Prostate gland (tissue), 2 donors: ENCODE data around the gene TTLL5. TPM values are rescaled to one million over a fixed set of nuclear protein-coding genes. Genes with fewer than 3 reads are reported as not detected.

Source experiments
- DNase-seq: peaks from one replicate; pipeline ENCODE4 v3.0.0-alpha.2; 2019; ENCODE audit warnings: low spot score
- H3K27ac ChIP-seq, 2 donors: fragments of 200-600 bp; sonication (generic); 2 replicates each; pipeline ENCODE4 v1.5.1; 2017 to 2019
- H3K27me3 ChIP-seq: fragments of 200-600 bp; sonication (generic); replicated peaks from 2 replicates; pipeline ENCODE4 v1.5.1; 2019; ENCODE audit not compliant: insufficient read depth
- H3K36me3 ChIP-seq, 2 donors: fragments of 200-600 bp; sonication (generic); 1 replicate in 1 of 2; 2 replicates in 1 of 2; pipeline versions ENCODE4 v1.5.1 to v1.8.1; 2017 to 2019
- H3K4me1 ChIP-seq: fragments of 200-600 bp; sonication (generic); replicated peaks from 2 replicates; pipeline ENCODE4 v1.5.1; 2019
- H3K4me3 ChIP-seq, 2 donors: fragments of 200-600 bp; sonication (generic); 2 replicates each; pipeline ENCODE4 v1.5.1; 2017 to 2019
- H3K9me3 ChIP-seq: fragments of 200-600 bp; sonication (generic); 2 replicates; pipeline ENCODE4 v1.5.1; 2017
- CTCF ChIP-seq, 4 experiments: fragments of 200-600 bp in 2 of 4; fragments of 450-650 bp in 2 of 4; sonication (generic) in 2 of 4; IDR thresholded peaks; 1 replicate in 3 of 4; 2 replicates in 1 of 4; pipeline ENCODE4 v1.5.1; 2016 to 2019; ENCODE audit warnings: antibody characterized with exemption in 4 of 4, mild to moderate bottlenecking in 2 of 4, moderate library complexity in 2 of 4
- POLR2A ChIP-seq: fragments of 450-650 bp; IDR thresholded peaks from one replicate; pipeline ENCODE4 v1.6.1; 2016; ENCODE audit warnings: antibody characterized with exemption, mild to moderate bottlenecking
- POLR2AphosphoS5 ChIP-seq: sonication (generic); formaldehyde crosslinking; IDR thresholded peaks from one replicate; pipeline ENCODE4 v1.6.1; 2017; ENCODE audit warnings: antibody characterized with exemption
- WGBS: methylation state at CpG from one replicate; pipeline ENCODE4 v1.1.5; 2018; 5-methylcytosine and 5-hydroxymethylcytosine counted together
- intact Hi-C: fragments of 100-400 bp; cut with DNase I; formaldehyde crosslinking; loops from one replicate; pipeline ENCODE4 v1.14.2; 2022
- total RNA-seq, 2 donors: library from RNA; depleted of rRNA; stranded (reverse); fragments of >200 nt; gene quantifications; one replicate each; pipeline ENCODE4 v1.1.0, GENCODE V29; 2016

The TTLL5 gene
- total RNA-seq, 2 donors from 2014 or later = 40.3 to 46.2 TPM

- intact Hi-C loops = no loop called here
- no peak for DNase-seq
- Histone ChIP-seq H3K27ac (no peak overlapping the region), H3K4me1 (no peaks in the 10 kb centered on the region), H3K9me3 (no peaks in the 10 kb centered on the region), H3K36me3 (no peaks in the 10 kb centered on the region), H3K4me3 (no peak overlapping the region), H3K27me3 (no peaks in the 10 kb centered on the region)
- TF ChIP-seq POLR2A (no peak), POLR2AphosphoS5 (no peak), CTCF (IDR thresholded peaks at IDR 0.05) (no peak)
- WGBS = 74% methylated on average over 8 of the region's 8 CpGs
Measured at GRCh38 chr14:75969891-75970290, 308.8 kb downstream of the TTLL5 start.

DNA sequence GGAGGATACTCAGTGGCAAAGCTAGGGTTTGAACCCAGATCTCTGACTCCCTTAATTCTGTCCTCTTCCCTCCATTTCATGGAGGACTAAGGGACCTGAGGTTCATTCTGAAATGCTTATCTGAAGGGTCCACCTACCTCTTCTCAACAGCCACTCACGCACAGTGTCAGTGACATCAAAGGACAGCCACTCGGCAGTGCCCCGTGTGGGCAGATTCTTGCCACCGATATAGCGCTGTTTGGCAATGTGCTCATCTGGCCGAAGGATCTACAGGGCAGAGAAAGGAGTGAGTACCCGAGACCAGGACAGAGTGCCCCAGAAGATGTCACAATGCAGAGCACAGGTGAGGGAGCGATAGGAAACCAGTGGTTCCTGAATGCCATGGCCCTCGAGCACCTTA, 309.9 kb downstream of the TTLL5 start:
- TF ChIP-seq POLR2AphosphoS5 (no peak), CTCF (IDR thresholded peaks at IDR 0.05) (no peak)
- H3K36me3 ChIP-seq = no peaks in the 10 kb centered on the region
- H3K27me3 ChIP-seq = no peaks in the 10 kb centered on the region
- H3K27ac ChIP-seq = no peak overlapping the region
- DNase-seq = no peak
- intact Hi-C loops = no loop called here
- H3K4me1 ChIP-seq = no peaks in the 10 kb centered on the region
- H3K4me3 ChIP-seq = no peak overlapping the region
- H3K9me3 ChIP-seq = no peaks in the 10 kb centered on the region
- 94% methylated on average over 9 of the region's 9 CpGs for WGBS

DNA sequence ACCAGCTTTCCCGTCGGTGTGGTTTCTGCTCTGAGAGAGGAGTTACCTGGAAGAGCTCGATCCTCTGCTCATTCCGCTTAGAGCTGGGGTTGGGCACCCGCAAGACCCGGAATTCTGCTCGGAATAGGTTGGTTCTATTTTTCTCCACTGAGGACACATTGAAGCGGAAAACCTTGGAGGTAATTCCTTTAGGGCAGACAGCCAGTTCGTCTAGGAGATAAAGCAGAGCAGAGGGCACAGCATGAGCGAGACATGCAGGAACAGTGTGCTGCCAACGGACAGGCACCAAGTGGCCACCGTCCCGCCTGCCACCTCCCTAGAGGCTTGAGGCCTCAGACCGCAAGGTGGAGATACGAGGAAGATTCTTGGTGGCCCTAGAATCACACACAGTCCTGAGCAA, 310.5 kb downstream of the TTLL5 start:
- Histone ChIP-seq H3K9me3 (no peaks in the 10 kb centered on the region), H3K27me3 (no peaks in the 10 kb centered on the region), H3K36me3 (no peaks in the 10 kb centered on the region), H3K27ac (no peak overlapping the region), H3K4me1 (no peaks in the 10 kb centered on the region), H3K4me3 (no peak overlapping the region)
- intact Hi-C loops = no loop called here
- TF ChIP-seq CTCF (IDR thresholded peaks at IDR 0.05) (no peak), POLR2AphosphoS5 (no peak), POLR2A (no peak)
- 93% methylated on average over 15 of the region's 15 CpGs for WGBS
- no peak for DNase-seq

DNA sequence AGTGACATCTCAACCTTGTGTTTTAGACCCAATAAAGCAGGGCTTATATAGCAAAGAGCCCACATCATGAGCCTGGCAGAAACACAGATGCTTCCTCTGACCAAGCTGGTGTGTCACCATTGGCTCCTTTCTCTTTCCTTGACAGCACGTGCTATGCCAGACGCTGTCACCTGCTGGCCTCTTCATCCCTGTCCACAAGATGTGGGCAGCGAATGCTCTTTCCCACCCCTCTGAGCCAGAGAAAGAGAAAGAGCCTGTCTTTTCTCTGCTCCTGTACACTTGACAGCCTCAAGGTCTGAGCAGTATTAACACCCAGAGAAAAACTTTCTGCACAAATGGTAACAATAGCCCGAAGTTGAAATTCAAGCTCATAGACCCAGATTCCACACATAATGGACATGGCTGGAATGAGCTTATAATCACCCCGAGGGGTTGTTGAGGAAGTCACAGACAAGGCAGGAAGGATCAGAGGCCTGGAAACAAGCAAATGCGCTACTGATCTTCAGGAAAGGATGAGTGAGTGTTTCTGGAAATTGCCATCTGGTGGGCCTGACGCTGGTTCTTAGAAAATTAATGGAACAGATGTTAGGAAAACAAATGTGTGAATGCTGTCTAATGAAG, 311.9 kb downstream of the TTLL5 start:
- TF ChIP-seq POLR2A = no peak
- TF ChIP-seq POLR2AphosphoS5 = no peak
- TF ChIP-seq CTCF (IDR thresholded peaks at IDR 0.05) = no peak
- Histone ChIP-seq H3K27ac (no peak overlapping the region), H3K36me3 (no peaks in the 10 kb centered on the region), H3K9me3 (no peaks in the 10 kb centered on the region), H3K27me3 (no peaks in the 10 kb centered on the region), H3K4me3 (no peak overlapping the region), H3K4me1 (peaks cover under 1% of the 10 kb centered on the region)
- no peak for DNase-seq
- intact Hi-C loops = no loop called here
- 39% methylated on average over 7 of the region's 7 CpGs for WGBS

DNA sequence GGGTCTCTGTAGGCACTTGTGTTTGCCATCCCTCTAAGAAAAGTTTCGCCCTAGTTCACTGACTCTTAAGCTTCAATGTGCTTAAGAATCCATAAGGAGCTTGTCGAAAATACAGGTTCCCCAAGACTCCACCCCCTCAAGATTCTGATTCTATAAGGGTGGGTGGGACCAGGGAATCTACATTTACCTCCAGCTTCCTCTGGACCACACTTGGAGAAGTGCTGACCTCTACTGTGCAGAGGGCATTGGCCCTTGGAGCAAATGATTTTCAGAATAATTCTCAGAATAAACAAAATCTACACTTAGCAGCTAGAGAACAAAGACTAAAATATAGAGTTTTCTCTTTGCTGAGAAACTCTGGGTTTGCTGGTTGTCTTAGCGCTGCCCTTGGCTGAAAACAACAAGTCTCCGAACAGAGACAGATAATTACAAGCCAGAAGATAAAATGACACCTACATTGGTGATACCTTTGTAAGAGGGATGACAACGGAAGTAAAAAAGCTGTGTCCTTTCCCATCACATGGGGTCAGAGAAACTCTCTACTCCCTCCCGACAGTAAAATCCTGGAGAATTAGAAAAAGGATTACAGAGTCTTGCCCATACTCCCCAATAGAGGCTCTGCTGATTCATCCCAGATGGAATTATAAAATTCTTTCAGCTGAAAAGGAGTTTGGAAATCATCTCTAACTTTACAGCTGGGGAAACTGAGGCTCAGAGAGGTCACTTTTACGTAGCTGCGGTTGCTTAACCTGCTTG, 316.0 kb downstream of the TTLL5 start:
- Histone ChIP-seq H3K27me3 (no peaks in the 10 kb centered on the region), H3K4me1 (peaks cover 8% of the 10 kb centered on the region), H3K36me3 (no peaks in the 10 kb centered on the region), H3K27ac (peak overlapping the region; percentile 17 to 33), H3K9me3 (no peaks in the 10 kb centered on the region), H3K4me3 (no peak overlapping the region)
- intact Hi-C loops = no loop called here
- WGBS = 63% methylated on average over 8 of the region's 8 CpGs
- TF ChIP-seq CTCF (IDR thresholded peaks at IDR 0.05) (no peak), POLR2A (no peak), POLR2AphosphoS5 (no peak)
- no peak for DNase-seq
